H1 (cell line): ENCODE measurements around the gene ABHD10. TPM values are rescaled to one million over a fixed set of nuclear protein-coding genes. Genes with fewer than 3 reads are reported as not detected.

Source experiments
- BACH1 ChIP-seq: IDR thresholded peaks from 2 replicates; pipeline ENCODE4 v1.6.1; 2012; ENCODE audit warnings: low read length, improper control_type of control experiment
- CBX5 ChIP-seq: fragments of 300-800, 300-1000 bp; sonication (generic); IDR thresholded peaks from 2 replicates; pipeline ENCODE4 v1.7.1; 2016; ENCODE audit warnings: antibody characterized with exemption, low read length, low read depth
- CTCF ChIP-seq, 3 experiments: IDR thresholded peaks; 1 replicate in 2 of 3; 2 replicates in 1 of 3; pipeline versions ENCODE4 v1.5.1 to v1.6.1; 2011; ENCODE audit warnings: low read length in 3 of 3, mild to moderate bottlenecking in 3 of 3, inconsistent platforms in 2 of 3, low read depth in 1 of 3, moderate library complexity in 1 of 3; ENCODE audit not compliant: insufficient read depth in 1 of 3; ENCODE audit errors: control extremely low read depth in 1 of 3
- RNF2 ChIP-seq: fragments of 200-900, 300-1000 bp; sonication (generic); IDR thresholded peaks from 2 replicates; pipeline ENCODE4 v1.7.1; 2016; ENCODE audit warnings: borderline replicate concordance, low read depth, mild to moderate bottlenecking, antibody characterized with exemption, low read length; ENCODE audit not compliant: poor library complexity, severe bottlenecking; ENCODE audit errors: missing control alignments
- SP1 ChIP-seq: IDR thresholded peaks from 2 replicates; pipeline ENCODE4 v1.6.1; 2011; ENCODE audit warnings: low read depth, low read length
- polyA plus RNA-seq, 7 experiments: library from polyadenylated mRNA; depleted of rRNA in 3 of 7; stranded (reverse) in 5 of 7; unstranded in 2 of 7; fragments of >200 nt in 5 of 7; fragments of 200-250 nt in 2 of 7; gene quantifications; 1 replicate in 5 of 7; 2 replicates in 1 of 7; 4 replicates in 1 of 7; pipeline versions ENCODE4 v1.2.1 to v1.2.3, GENCODE V29; 2011 to 2013; ENCODE audit warnings: missing spikeins in 2 of 7, mixed read lengths in 2 of 7
- total RNA-seq: library from RNA; stranded (reverse); fragmentation: NEBNext Ultra II Directional; extraction: Animal tissue kit (Norgen Biotek cat#: 25700); gene quantifications from 2 replicates; pipeline ENCODE4 v1.2.1, GENCODE V29; 2021

ABHD10 gene
- total and polyA plus RNA-seq, 2 of the 8 experiments (the other 6 are each of a cell fraction or from before 2014, with no cell fraction given), result 10.9 to 24.6 TPM

GRCh38 chr3:112030901-112031300, 52.1 kb downstream of the ABHD10 start (continued):
- TF ChIP-seq RNF2 (no peak), BACH1 (no peak), SP1 (no peak), CBX5 (no peak), CTCF (IDR thresholded peaks at IDR 0.05; ENCODE audit: control extremely low read depth in 1 of 3, insufficient read depth in 1 of 3, low read depth in 1 of 3, low read length in 3 of 3) (no peak)
